T-helper 2 cell treated with Interferon-gamma antibody and Interleukin-4, amounts not matched to agents 5 μg/mL and 100 μg/mL, for 36 hours (primary cell): Measurements from ENCODE around the gene CBLIF.
A peak's percentile ranks its signal among the peaks of the same experiment; 100 is the strongest.
"Not testable (repeated sequence)": the region's sequence is repeated elsewhere in the genome, so short reads cannot be mapped to it uniquely, and the experiment has no call there.

ENCODE experiments used
- DNase-seq: peaks from one replicate; pipeline ENCODE4 v3.0.0; 2021; ENCODE audit warnings: low spot score
- H3K27ac Mint-ChIP-seq: one replicate; pipeline ENCODE4 v1.8.0; 2021; ENCODE audit warnings: mild to moderate bottlenecking, mixed read lengths
- H3K27me3 Mint-ChIP-seq: one replicate; pipeline ENCODE4 v1.8.0; 2021; ENCODE audit warnings: low read depth, mixed read lengths
- H3K36me3 Mint-ChIP-seq: one replicate; pipeline ENCODE4 v1.8.0; 2021; ENCODE audit warnings: low read depth, mixed read lengths
- H3K4me1 Mint-ChIP-seq: one replicate; pipeline ENCODE4 v1.8.0; 2021; ENCODE audit warnings: low read depth, mixed read lengths
- H3K4me3 Mint-ChIP-seq: one replicate; pipeline ENCODE4 v1.8.0; 2022; ENCODE audit warnings: mild to moderate bottlenecking, moderate library complexity, mixed read lengths
- H3K9me3 Mint-ChIP-seq: one replicate; pipeline ENCODE4 v1.8.0; 2021; ENCODE audit warnings: mixed read lengths

The CBLIF gene

DNA sequence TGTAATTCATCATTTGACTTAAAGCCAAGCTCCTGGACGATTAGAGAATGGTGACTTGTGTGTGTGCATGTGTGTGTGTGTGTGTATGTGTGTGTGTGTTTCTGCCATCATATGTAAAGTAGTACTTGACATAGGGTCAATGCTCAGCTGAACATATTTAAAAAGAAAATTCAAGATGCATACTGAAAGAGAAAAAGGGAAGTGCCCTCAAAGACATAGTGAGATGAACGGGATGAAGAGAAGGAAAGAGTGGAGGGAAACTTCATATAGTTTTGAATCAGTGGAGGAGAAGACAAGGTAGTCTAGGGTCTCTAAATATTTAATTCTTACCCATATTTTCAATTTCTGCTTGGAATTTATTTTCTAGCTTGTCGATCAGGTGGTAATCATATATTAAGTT is 17.0 kb upstream of the CBLIF start:
- no peak for DNase-seq
- H3K27ac Mint-ChIP-seq, result no peak overlapping the region
- H3K4me3 Mint-ChIP-seq, result no peak overlapping the region
- peaks cover 15% of the 10 kb centered on the region for H3K9me3 Mint-ChIP-seq
- H3K27me3 Mint-ChIP-seq, result no peaks in the 10 kb centered on the region
- H3K4me1 Mint-ChIP-seq, result peaks cover 31% of the 10 kb centered on the region
- H3K36me3 Mint-ChIP-seq, result peaks cover 19% of the 10 kb centered on the region

DNA sequence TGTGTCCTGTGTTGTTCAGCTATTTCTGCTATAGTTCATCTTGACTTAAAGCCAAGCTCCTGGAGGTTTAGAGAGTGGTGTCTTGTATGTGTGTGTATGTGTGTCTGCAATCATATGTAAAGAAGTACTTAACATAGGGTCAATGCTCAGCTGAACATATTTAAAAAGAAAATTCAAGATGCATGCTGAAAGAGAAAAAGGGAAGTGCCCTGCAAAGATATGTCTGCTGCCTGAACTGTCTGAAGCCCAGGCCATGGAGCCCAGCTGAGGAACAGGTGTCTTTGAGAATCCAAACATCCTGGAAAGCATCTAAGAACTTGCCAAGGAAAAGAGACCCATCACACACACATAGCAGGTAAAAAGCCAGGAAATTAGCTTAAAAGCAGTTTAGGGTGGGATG is 14.4 kb upstream of the CBLIF start:
- H3K9me3 Mint-ChIP-seq, result peaks cover 19% of the 10 kb centered on the region
- peaks cover 36% of the 10 kb centered on the region for H3K4me1 Mint-ChIP-seq
- peak overlapping the region; percentile 74 for H3K27ac Mint-ChIP-seq
- no peak for DNase-seq
- H3K36me3 Mint-ChIP-seq, result peaks cover 20% of the 10 kb centered on the region
- no peaks in the 10 kb centered on the region for H3K27me3 Mint-ChIP-seq
- H3K4me3 Mint-ChIP-seq, result no peak overlapping the region

DNA sequence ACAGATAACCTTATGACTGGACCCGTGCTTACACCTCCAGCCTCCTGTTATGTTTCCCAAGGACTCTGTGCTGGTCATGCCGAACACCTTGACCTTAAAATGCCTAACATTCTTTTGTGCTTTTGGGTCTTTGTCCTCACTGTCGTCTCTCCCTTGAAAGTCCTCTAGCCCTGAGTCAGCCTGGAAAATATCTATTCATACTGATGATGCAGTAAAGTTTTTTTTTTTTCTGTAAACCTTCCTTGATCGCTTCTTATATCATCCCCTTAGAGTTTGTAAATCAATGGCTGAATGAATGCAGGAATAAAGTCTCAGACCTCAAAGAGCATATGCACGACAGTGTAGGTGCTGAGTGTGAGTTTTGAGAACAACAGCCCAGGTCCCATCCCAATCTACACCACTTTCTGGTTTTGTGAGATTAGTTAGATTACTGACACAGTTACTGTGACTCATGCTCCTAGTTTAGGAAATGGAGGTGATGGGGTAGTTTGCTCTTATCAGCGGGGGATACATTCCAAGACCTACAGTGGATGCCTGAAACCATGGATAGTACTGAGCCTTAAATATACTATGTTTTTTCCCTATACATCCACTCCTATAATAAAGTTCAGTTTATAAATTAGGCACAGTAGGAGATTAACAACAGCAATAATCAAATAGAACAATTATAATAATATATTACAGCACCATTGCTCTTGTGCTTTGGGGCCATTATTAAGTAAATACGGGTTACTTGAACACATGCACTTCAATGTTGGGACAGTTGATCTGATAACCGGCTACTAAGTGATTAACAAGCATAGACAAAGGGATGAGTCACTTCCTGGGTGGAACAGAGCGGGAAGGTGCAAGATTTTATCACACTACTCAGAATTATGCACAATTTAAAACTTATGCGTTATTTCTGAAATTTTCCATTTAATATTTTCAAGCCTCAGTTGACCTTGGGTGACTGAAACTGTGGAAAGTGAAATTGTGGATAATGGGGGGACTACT is 12.4 kb upstream of the CBLIF start:
- no peaks in the 10 kb centered on the region for H3K27me3 Mint-ChIP-seq
- peak overlapping the region; percentile 68 for H3K4me3 Mint-ChIP-seq
- H3K9me3 Mint-ChIP-seq, result peaks cover 19% of the 10 kb centered on the region
- H3K36me3 Mint-ChIP-seq, result peaks cover 20% of the 10 kb centered on the region
- peak; percentile 56 for DNase-seq
- peaks cover 37% of the 10 kb centered on the region for H3K4me1 Mint-ChIP-seq
- H3K27ac Mint-ChIP-seq, result peak overlapping the region; percentile 95

DNA sequence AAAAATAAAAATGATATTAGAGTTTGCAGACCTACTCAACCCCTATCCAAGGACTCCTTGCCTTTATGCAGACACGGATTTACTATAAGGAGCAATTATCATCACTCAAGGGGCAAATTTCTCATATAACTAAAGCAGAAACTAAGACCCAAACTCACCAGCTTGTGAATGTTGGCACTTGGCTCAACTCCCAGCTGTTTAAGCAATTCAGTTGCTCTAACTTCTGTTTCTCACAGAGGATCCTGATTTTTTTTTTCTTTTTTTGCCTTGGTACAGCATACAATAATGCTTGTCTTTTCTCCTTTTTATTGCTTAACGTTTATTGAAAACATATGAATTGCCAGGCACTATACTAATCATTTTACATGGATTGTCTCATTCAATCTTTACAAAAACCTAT is 9.6 kb upstream of the CBLIF start:
- H3K4me1 Mint-ChIP-seq, result peaks cover 35% of the 10 kb centered on the region
- peaks cover 19% of the 10 kb centered on the region for H3K9me3 Mint-ChIP-seq
- H3K27ac Mint-ChIP-seq, result no peak overlapping the region
- H3K4me3 Mint-ChIP-seq, result no peak overlapping the region
- no peak for DNase-seq
- peaks cover 17% of the 10 kb centered on the region for H3K36me3 Mint-ChIP-seq
- no peaks in the 10 kb centered on the region for H3K27me3 Mint-ChIP-seq

DNA sequence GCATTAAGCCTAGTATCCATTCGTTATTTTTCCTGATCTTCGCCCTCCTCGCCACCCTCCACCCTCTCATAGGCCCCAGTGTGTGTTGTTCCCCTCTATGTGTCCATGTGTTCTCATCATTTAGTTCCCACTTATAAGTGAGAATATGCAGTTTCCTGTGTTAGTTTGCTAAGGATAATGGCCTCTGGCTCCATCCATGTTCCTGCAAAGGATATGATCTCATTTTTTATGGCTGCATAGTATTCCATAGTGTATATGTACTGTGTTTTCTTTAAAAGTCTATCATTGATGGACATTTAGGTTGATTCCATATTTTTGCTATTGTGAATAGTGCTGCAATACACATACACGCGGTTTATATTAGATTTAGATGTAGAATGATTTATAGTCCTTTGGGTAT is 6.1 kb upstream of the CBLIF start:
- not testable (repeated sequence) for H3K36me3 Mint-ChIP-seq, H3K27ac Mint-ChIP-seq, DNase-seq, H3K9me3 Mint-ChIP-seq, H3K4me3 Mint-ChIP-seq, H3K4me1 Mint-ChIP-seq, H3K27me3 Mint-ChIP-seq

DNA sequence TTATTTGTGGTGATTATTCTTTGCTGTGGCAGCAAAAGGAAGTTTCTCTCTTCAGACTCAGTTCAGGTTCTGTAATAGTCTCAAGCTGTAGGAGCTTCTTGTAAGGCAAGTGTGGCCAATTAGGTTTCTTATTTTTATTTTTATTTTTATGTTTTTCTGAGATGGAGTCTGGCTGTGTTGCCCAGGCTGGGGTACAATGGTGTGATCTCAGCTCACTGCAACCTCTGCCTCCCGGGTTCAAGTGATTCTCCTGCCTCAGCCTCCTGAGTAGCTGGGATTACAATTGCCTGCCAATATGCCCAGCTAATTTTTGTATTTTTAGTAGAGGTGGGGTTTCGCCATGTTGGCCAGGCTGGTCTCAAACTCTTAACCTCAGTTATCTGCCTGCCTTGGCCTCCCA is 4.3 kb upstream of the CBLIF start:
- not testable (repeated sequence) for H3K4me1 Mint-ChIP-seq, H3K36me3 Mint-ChIP-seq, H3K9me3 Mint-ChIP-seq, H3K4me3 Mint-ChIP-seq, H3K27me3 Mint-ChIP-seq, DNase-seq, H3K27ac Mint-ChIP-seq

DNA sequence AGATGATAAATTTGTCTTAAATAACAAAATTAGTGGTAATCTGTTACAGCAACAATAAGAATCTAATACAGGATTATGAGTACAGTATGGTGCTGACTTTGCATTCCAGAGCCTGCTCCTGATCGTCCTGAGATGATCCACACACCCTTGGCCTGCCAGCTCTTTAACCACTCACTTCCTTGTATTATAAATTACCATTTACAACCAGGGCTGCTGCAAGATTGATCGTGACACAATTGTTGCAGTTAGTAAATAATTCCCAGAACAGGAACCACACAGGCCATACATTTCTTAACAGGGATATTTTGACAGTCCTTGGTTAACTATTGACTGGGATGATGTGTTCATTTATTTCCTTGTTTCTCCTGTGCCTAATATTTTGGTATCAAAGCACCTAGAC is 3.8 kb upstream of the CBLIF start:
- Mint-ChIP-seq H3K4me1 (peaks cover 4% of the 10 kb centered on the region), H3K27me3 (no peaks in the 10 kb centered on the region), H3K27ac (no peak overlapping the region), H3K4me3 (no peak overlapping the region), H3K9me3 (no peaks in the 10 kb centered on the region), H3K36me3 (no peaks in the 10 kb centered on the region)
- DNase-seq, result no peak

DNA sequence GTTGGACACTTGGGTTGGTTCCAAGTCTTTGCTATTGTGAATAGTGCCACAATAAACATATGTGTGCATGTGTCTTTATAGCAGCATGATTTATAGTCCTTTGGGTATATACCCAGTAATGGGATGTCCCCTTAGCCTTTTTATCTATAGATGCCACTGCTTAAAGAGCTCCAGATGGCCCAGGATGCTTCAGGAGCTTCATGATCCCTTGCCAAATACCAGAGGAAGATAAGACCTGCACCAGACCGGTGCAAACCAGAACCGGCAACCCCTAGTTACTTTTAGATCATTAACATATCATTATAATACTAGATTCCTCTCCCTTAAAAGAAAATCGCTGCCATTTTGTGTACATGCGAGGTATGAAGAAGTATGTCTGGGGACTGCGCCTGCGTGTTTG is 3.1 kb upstream of the CBLIF start:
- not testable (repeated sequence) for H3K27ac Mint-ChIP-seq, H3K36me3 Mint-ChIP-seq, H3K9me3 Mint-ChIP-seq, H3K4me3 Mint-ChIP-seq, H3K27me3 Mint-ChIP-seq, DNase-seq, H3K4me1 Mint-ChIP-seq

DNA sequence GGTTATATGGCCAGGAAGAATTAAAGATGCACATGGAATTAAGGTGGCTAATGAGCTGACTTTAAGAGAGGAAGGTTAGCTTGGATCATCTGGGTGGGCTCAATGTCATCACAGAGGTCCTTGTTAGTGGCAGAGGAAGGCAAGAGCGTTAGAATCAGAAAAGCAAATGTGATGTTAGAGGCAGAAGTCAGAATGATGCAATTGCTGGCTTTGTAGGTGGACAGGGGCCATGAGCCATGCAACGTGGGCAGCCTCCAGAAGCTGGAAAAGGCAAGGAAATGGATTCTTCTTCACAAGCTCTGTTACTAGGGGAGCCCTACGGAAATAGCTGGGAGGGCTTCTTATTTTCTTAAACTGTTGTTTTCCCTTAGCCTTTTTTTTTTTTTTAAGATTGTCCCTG is 2.3 kb upstream of the CBLIF start:
- no peaks in the 10 kb centered on the region for H3K36me3 Mint-ChIP-seq
- no peaks in the 10 kb centered on the region for H3K27me3 Mint-ChIP-seq
- H3K4me1 Mint-ChIP-seq, result peaks cover 2% of the 10 kb centered on the region
- no peak overlapping the region for H3K27ac Mint-ChIP-seq
- no peak for DNase-seq
- no peaks in the 10 kb centered on the region for H3K9me3 Mint-ChIP-seq
- H3K4me3 Mint-ChIP-seq, result no peak overlapping the region

DNA sequence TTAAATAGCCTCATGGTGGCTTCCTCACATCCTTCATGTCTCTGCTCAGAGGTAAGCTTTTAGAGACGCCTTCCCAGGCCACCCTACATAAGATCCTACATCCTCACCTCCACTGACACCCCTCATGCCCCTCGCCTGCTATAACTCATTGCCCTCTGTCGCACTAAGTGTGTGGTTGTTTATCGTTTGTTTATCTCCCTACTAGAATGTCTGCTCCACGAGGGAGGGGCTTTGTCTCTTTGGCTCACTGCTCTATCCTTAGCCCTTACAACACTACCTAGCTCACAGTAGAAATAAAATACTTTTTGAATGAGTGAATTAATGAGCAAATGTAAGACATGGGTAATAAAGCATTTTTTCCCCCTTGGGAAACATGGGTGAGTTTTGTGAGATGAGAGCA is 1.3 kb upstream of the CBLIF start:
- no peaks in the 10 kb centered on the region for H3K9me3 Mint-ChIP-seq
- no peak overlapping the region for H3K27ac Mint-ChIP-seq
- H3K4me1 Mint-ChIP-seq, result peaks cover 5% of the 10 kb centered on the region
- DNase-seq, result no peak
- H3K27me3 Mint-ChIP-seq, result no peaks in the 10 kb centered on the region
- H3K4me3 Mint-ChIP-seq, result no peak overlapping the region
- no peaks in the 10 kb centered on the region for H3K36me3 Mint-ChIP-seq

DNA sequence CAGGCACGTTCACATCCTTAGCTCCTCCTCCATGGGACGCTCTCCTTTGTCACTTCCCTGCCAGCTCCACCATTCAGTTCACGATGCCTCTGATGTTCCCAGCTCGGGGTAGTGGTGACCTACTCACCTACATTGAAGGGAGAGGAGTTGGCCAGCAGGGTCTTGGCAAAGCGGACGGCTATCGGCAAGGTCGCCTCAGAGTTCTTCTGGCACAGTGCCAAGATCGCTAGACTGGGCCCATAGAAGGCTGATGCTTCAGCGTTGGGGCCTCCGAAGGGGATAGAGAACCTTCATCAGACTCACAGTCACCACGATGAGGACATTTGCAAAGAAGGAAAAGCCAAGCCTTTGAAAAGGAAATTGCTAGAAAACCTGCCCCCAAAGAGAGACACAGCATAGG is 3.0 kb downstream of the CBLIF start:
- Mint-ChIP-seq H3K27me3 (no peaks in the 10 kb centered on the region), H3K9me3 (no peaks in the 10 kb centered on the region), H3K4me3 (no peak overlapping the region), H3K36me3 (no peaks in the 10 kb centered on the region), H3K4me1 (peaks cover 8% of the 10 kb centered on the region), H3K27ac (no peak overlapping the region)
- DNase-seq, result no peak

DNA sequence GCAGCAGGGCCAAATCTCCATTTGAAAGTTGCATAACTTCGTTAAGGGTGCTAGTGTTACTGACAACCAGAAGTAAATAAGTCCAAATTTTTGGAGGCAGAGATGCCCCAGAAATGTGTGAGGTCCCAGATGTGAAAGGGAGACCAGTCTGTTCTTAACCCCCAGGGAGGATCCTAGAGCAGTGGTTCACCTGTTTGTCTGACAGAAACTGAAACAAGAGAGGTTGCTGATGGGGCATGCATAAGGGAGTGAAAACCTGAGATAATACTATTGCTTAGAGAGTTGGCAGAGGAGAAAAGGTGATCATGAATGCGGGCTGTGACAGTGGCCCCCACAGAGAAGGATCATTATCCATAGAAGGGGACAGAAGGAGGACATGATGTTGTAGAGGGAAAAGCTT is 3.8 kb downstream of the CBLIF start:
- no peaks in the 10 kb centered on the region for H3K36me3 Mint-ChIP-seq
- no peaks in the 10 kb centered on the region for H3K27me3 Mint-ChIP-seq
- no peak for DNase-seq
- no peak overlapping the region for H3K4me3 Mint-ChIP-seq
- H3K4me1 Mint-ChIP-seq, result peaks cover 8% of the 10 kb centered on the region
- H3K9me3 Mint-ChIP-seq, result no peaks in the 10 kb centered on the region
- H3K27ac Mint-ChIP-seq, result no peak overlapping the region

DNA sequence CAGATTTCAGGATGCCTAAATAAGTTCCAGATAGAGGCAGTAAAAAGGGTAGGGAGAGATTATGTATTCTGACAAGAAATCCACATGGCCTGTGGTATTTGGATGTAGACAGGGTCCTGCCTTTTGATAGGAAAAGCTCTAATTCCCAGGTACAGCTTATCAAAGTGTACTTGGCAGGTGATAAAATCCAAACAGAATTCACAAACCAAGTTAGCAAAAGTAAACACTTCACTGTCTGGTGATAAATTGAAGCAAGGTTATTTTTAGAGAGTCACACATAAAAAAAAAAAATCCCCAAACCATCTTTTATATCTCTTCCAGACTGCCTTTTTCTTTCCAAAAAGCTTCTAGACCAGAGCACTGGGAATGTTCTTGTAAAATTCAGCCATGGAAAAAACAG is 5.7 kb downstream of the CBLIF start:
- peaks cover 6% of the 10 kb centered on the region for H3K4me1 Mint-ChIP-seq
- H3K4me3 Mint-ChIP-seq, result no peak overlapping the region

DNA sequence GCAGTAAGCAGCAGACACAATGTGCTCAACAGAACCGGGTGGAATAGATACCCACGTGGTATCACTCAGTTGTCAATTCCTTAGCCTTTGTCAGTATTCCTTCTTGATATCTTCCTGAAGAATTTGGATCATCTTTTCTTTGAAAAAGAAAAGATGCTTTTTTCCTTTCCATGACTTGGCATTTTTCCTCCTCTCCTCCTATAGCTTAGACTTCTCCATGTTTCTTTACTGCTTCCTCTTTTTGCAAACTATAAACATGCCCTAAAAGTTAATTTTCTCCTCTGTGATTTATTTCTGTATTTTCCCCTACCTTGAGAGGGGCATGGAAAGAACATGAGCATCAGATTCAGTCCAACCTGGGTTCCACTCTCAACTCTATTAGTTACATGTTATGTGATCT is 11.7 kb downstream of the CBLIF start:
- Mint-ChIP-seq H3K4me3 (no peak overlapping the region), H3K9me3 (no peaks in the 10 kb centered on the region), H3K4me1 (peaks cover 6% of the 10 kb centered on the region), H3K36me3 (no peaks in the 10 kb centered on the region), H3K27me3 (peaks cover 3% of the 10 kb centered on the region), H3K27ac (no peak overlapping the region)
- no peak for DNase-seq

More for the DNA sequence above, 5.7 kb downstream of the CBLIF start:
- no peaks in the 10 kb centered on the region for H3K9me3 Mint-ChIP-seq
- no peaks in the 10 kb centered on the region for H3K36me3 Mint-ChIP-seq
- H3K27me3 Mint-ChIP-seq, result peaks cover 1% of the 10 kb centered on the region
- no peak for DNase-seq
- H3K27ac Mint-ChIP-seq, result no peak overlapping the region

DNA sequence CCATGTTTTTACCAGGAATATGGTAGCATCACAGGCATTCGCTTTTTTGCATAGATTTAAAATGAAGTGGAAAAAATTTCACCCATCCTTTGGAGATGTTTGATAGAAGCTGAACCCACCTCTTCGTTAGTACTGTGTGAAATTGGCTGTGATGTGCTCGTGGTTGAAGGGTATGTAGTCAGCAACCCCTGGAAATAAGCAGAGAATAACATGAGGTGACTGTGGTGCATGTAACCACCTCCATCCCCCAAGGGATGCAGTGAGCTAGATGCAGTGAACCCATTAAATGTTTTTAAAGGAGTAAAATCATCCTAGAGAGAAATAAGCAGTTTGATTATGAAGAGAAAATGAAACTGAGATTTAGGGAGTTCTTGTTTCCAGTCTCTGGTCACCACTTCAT is 15.9 kb downstream of the CBLIF start:
- Mint-ChIP-seq H3K9me3 (no peaks in the 10 kb centered on the region), H3K36me3 (no peaks in the 10 kb centered on the region), H3K27ac (no peak overlapping the region), H3K4me3 (no peak overlapping the region), H3K4me1 (peaks cover 6% of the 10 kb centered on the region), H3K27me3 (no peaks in the 10 kb centered on the region)
- no peak for DNase-seq
